OCI-LY1 (cell line): Measurements from ENCODE around the gene SPRR2F.

ENCODE experiments used
- EZH2 ChIP-seq: fragments of 200-600 bp; sonication (generic), shearing (Covaris generic); IDR thresholded peaks from 2 replicates; pipeline ENCODE4 v1.8.0; 2017; ENCODE audit warnings: borderline replicate concordance, mixed run types, mild to moderate bottlenecking, antibody characterized with exemption, low read length, moderate library complexity, mixed read lengths
- TF ChIP-seq, protein P1 (sequence below): fragments of 200-600 bp; sonication (generic), shearing (Covaris generic); IDR thresholded peaks from 2 replicates; pipeline ENCODE4 v1.5.1; 2017; ENCODE audit warnings: mild to moderate bottlenecking, antibody characterized with exemption, low read length, moderate library complexity, mixed read lengths

DNA sequence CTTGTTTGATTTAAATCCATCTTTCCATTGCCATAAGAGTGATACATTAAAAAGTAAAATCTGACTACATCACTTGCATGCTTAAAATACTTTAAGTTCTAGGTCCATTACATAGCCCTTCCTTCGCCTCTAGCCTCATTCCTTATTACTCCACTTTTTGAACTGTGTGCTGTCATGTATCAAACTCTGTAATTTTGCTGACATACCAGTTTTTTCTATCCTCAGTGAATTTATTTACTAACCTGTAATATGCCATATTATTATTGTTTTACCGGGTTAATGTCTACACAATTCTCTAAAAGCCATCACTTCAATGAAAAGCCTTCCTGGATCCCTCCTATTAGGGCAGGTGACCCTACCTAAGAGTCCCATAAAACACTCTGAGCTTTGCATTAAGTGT is 42.2 kb upstream of the SPRR2F start:
- TF ChIP-seq, protein P1, sequence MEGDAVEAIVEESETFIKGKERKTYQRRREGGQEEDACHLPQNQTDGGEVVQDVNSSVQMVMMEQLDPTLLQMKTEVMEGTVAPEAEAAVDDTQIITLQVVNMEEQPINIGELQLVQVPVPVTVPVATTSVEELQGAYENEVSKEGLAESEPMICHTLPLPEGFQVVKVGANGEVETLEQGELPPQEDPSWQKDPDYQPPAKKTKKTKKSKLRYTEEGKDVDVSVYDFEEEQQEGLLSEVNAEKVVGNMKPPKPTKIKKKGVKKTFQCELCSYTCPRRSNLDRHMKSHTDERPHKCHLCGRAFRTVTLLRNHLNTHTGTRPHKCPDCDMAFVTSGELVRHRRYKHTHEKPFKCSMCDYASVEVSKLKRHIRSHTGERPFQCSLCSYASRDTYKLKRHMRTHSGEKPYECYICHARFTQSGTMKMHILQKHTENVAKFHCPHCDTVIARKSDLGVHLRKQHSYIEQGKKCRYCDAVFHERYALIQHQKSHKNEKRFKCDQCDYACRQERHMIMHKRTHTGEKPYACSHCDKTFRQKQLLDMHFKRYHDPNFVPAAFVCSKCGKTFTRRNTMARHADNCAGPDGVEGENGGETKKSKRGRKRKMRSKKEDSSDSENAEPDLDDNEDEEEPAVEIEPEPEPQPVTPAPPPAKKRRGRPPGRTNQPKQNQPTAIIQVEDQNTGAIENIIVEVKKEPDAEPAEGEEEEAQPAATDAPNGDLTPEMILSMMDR: no peak
- TF ChIP-seq EZH2: no peak
